ENCODE data around the gene TRAPPC12.

The TRAPPC12 gene

DNA sequence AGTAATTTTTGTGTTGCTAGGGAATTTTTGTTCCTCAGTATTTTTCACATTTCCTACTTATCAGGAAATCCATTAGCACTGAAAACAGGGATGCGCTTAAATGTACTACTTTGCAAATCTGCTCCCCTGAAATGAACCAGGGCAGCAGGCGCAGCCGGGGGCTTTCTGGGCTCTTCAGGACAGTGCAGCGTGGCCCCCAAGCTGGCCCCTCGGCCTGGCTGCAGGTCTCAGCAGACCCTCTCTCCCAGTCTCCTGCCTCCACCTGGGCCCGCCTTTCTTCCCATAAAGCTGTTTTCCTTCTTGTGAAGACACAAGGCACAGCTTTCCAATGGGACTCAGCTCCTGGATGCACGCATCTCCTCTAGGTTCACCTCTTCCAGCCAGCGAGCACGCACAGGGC is 37.2 kb upstream of the TRAPPC12 start:
- H4K20me1 ChIP-seq (ENCODE audit: insufficient read depth, low read length) = no peaks in the 10 kb centered on the region
- no peaks in the 10 kb centered on the region for H3K9me3 ChIP-seq (ENCODE audit: insufficient read depth, low read length, severe bottlenecking)
- ATAC-seq (ENCODE audit: insufficient read depth, low read depth) = no peak
- DNase-seq = no peak
- H3K27ac ChIP-seq (ENCODE audit: low read length) = no peak overlapping the region
- TF ChIP-seq, protein P1, sequence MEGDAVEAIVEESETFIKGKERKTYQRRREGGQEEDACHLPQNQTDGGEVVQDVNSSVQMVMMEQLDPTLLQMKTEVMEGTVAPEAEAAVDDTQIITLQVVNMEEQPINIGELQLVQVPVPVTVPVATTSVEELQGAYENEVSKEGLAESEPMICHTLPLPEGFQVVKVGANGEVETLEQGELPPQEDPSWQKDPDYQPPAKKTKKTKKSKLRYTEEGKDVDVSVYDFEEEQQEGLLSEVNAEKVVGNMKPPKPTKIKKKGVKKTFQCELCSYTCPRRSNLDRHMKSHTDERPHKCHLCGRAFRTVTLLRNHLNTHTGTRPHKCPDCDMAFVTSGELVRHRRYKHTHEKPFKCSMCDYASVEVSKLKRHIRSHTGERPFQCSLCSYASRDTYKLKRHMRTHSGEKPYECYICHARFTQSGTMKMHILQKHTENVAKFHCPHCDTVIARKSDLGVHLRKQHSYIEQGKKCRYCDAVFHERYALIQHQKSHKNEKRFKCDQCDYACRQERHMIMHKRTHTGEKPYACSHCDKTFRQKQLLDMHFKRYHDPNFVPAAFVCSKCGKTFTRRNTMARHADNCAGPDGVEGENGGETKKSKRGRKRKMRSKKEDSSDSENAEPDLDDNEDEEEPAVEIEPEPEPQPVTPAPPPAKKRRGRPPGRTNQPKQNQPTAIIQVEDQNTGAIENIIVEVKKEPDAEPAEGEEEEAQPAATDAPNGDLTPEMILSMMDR (IDR thresholded peaks at IDR 0.05; ENCODE audit: borderline replicate concordance, extremely low read depth, low read length, poor library complexity, severe bottlenecking) = no peak
- TF ChIP-seq EZH2 (IDR thresholded peaks at IDR 0.05; ENCODE audit: borderline replicate concordance, low read depth, low read length, severe bottlenecking) = no peak
- H3K27me3 ChIP-seq (ENCODE audit: insufficient read depth, low read length, poor library complexity) = no peaks in the 10 kb centered on the region
- H3K4me1 ChIP-seq (ENCODE audit: insufficient read depth, low read length) = no peaks in the 10 kb centered on the region
- no peak overlapping the region for H3K4me2 ChIP-seq (ENCODE audit: insufficient read depth, low read length)
- no peak overlapping the region for H3K9ac ChIP-seq (ENCODE audit: low read depth, low read length)
- no peak overlapping the region for H2AFZ ChIP-seq (ENCODE audit: low read depth, low read length)
- no peaks in the 10 kb centered on the region for H3K79me2 ChIP-seq (ENCODE audit: insufficient read depth, low read length)
- no peaks in the 10 kb centered on the region for H3K36me3 ChIP-seq (ENCODE audit: insufficient read depth, low read length)
- H3K4me3 ChIP-seq (ENCODE audit: low read depth in 1 of 2, low read length in 2 of 2) = no peak overlapping the region

DNA sequence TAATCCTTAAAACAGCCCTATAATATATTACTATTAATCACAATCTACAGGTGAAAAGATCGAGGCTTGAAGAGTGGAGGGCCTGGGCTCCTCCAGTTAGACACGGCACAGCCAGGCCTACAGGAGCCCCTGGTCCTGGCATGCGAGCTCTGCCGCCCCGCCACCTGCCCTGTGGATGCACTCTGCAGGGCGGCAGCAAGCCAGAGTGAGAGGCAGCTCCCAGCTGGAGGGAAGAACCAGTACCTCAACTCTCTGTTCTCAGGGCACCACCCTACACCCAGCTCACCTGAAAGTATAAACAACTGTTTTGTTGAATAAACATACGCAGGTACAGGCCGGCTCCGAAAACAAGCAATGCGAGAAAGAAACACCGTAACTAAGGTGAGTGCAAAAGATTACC is 36.5 kb upstream of the TRAPPC12 start:
- no peak overlapping the region for H3K4me3 ChIP-seq (ENCODE audit: low read depth in 1 of 2, low read length in 2 of 2)
- no peaks in the 10 kb centered on the region for H3K9me3 ChIP-seq (ENCODE audit: insufficient read depth, low read length, severe bottlenecking)
- TF ChIP-seq, protein P1 (IDR thresholded peaks at IDR 0.05; ENCODE audit: borderline replicate concordance, extremely low read depth, low read length, poor library complexity, severe bottlenecking) = no peak
- TF ChIP-seq EZH2 (IDR thresholded peaks at IDR 0.05; ENCODE audit: borderline replicate concordance, low read depth, low read length, severe bottlenecking) = no peak

DNA sequence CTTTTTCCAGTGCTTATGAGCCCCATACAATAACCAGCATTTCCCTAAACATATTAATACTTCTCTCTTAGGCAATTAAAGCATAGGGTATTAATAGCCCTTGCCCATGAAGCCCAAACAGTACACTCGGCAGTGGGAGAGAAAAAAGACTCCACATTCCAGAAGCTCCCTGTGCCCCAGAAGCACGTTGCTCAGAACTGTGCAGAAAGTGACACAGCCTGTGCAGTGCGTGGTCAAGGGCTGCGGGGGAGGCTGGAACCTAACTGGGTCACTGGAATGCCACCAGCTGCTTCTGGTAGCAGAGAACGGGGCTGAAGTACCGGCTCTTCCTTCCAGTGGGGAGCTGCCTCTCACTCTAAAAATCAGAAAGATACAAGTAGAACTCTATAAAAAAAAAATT is 34.6 kb upstream of the TRAPPC12 start:
- Histone ChIP-seq H3K4me1 (ENCODE audit: insufficient read depth, low read length) (no peaks in the 10 kb centered on the region), H3K36me3 (ENCODE audit: insufficient read depth, low read length) (no peaks in the 10 kb centered on the region), H3K4me2 (ENCODE audit: insufficient read depth, low read length) (no peak overlapping the region), H3K27me3 (ENCODE audit: insufficient read depth, low read length, poor library complexity) (no peaks in the 10 kb centered on the region), H3K27ac (ENCODE audit: low read length) (no peak overlapping the region), H3K79me2 (ENCODE audit: insufficient read depth, low read length) (no peaks in the 10 kb centered on the region), H3K9ac (ENCODE audit: low read depth, low read length) (no peak overlapping the region), H3K4me3 (ENCODE audit: low read depth in 1 of 2, low read length in 2 of 2) (no peak overlapping the region), H4K20me1 (ENCODE audit: insufficient read depth, low read length) (no peaks in the 10 kb centered on the region), H2AFZ (ENCODE audit: low read depth, low read length) (no peak overlapping the region), H3K9me3 (ENCODE audit: insufficient read depth, low read length, severe bottlenecking) (no peaks in the 10 kb centered on the region)
- TF ChIP-seq EZH2 (IDR thresholded peaks at IDR 0.05; ENCODE audit: borderline replicate concordance, low read depth, low read length, severe bottlenecking) = no peak
- TF ChIP-seq, protein P1 (IDR thresholded peaks at IDR 0.05; ENCODE audit: borderline replicate concordance, extremely low read depth, low read length, poor library complexity, severe bottlenecking) = no peak
- ATAC-seq (ENCODE audit: insufficient read depth, low read depth) = no peak
- no peak for DNase-seq

More for the DNA sequence above, 36.5 kb upstream of the TRAPPC12 start:
- Histone ChIP-seq H3K4me2 (ENCODE audit: insufficient read depth, low read length) (no peak overlapping the region), H2AFZ (ENCODE audit: low read depth, low read length) (no peak overlapping the region), H3K27me3 (ENCODE audit: insufficient read depth, low read length, poor library complexity) (no peaks in the 10 kb centered on the region), H3K27ac (ENCODE audit: low read length) (no peak overlapping the region), H3K36me3 (ENCODE audit: insufficient read depth, low read length) (no peaks in the 10 kb centered on the region), H3K4me1 (ENCODE audit: insufficient read depth, low read length) (no peaks in the 10 kb centered on the region), H3K9ac (ENCODE audit: low read depth, low read length) (no peak overlapping the region), H4K20me1 (ENCODE audit: insufficient read depth, low read length) (no peaks in the 10 kb centered on the region), H3K79me2 (ENCODE audit: insufficient read depth, low read length) (no peaks in the 10 kb centered on the region)
- DNase-seq = no peak
- ATAC-seq (ENCODE audit: insufficient read depth, low read depth) = no peak

DNA sequence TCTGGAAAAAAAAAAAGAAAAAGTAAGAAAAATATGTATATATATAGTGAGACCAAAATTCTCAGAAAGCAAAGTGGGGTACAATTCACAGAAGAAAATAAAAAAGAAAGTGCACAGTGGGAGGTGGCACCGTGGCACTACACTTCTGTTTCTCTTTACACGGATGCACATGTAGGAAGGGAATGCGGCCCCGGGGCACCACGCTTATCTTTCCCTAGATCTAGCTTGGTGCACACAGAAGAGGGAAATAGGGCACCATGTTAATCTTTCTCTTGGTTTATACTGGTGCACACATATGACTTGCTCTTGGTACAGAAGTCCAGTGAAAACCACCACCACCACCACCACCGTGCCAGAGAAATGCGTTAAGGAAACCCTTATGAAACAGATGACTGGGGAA is 33.9 kb upstream of the TRAPPC12 start:
- Histone ChIP-seq H3K9ac (ENCODE audit: low read depth, low read length) (no peak overlapping the region), H3K4me2 (ENCODE audit: insufficient read depth, low read length) (no peak overlapping the region), H2AFZ (ENCODE audit: low read depth, low read length) (no peak overlapping the region), H3K4me3 (ENCODE audit: low read depth in 1 of 2, low read length in 2 of 2) (no peak overlapping the region), H3K9me3 (ENCODE audit: insufficient read depth, low read length, severe bottlenecking) (no peaks in the 10 kb centered on the region), H3K4me1 (ENCODE audit: insufficient read depth, low read length) (no peaks in the 10 kb centered on the region), H3K79me2 (ENCODE audit: insufficient read depth, low read length) (no peaks in the 10 kb centered on the region), H3K27me3 (ENCODE audit: insufficient read depth, low read length, poor library complexity) (no peaks in the 10 kb centered on the region), H4K20me1 (ENCODE audit: insufficient read depth, low read length) (no peaks in the 10 kb centered on the region), H3K36me3 (ENCODE audit: insufficient read depth, low read length) (no peaks in the 10 kb centered on the region), H3K27ac (ENCODE audit: low read length) (no peak overlapping the region)
- ATAC-seq (ENCODE audit: insufficient read depth, low read depth) (no peak), DNase-seq (no peak)
- TF ChIP-seq EZH2 (IDR thresholded peaks at IDR 0.05; ENCODE audit: borderline replicate concordance, low read depth, low read length, severe bottlenecking) = no peak
- TF ChIP-seq, protein P1 (IDR thresholded peaks at IDR 0.05; ENCODE audit: borderline replicate concordance, extremely low read depth, low read length, poor library complexity, severe bottlenecking) = no peak

Data from DND-41 (cell line).